ENCODE data around the gene SERPINA12. TPM values are rescaled to one million over a fixed set of nuclear protein-coding genes. Genes with fewer than 3 reads are reported as not detected.

Gene SERPINA12
- total RNA-seq, 1 experiment from 2014 or later = not detected

- no peak overlapping the region for H3K9ac ChIP-seq (ENCODE audit: extremely low read depth, insufficient read length, low read length)
- H2BK5ac ChIP-seq (ENCODE audit: insufficient read length, low read length) = no peak overlapping the region
- no peak overlapping the region for H2BK15ac ChIP-seq (ENCODE audit: low read depth, low read length)
- H3K36me3 Mint-ChIP-seq (ENCODE audit: insufficient read depth in 1 of 3, low read depth in 3 of 3) = no peaks in the 10 kb centered on the region
- H3K14ac ChIP-seq (ENCODE audit: insufficient read depth, low read length) = no peak overlapping the region; the same call in 1 of the 2 replicates
- DNase-seq = no peak
- H3K23ac ChIP-seq (ENCODE audit: insufficient read length, low read depth, low read length) = no peak overlapping the region
- H2AFZ ChIP-seq (ENCODE audit: low read length) = no peak overlapping the region
- no CpG with 5 or more reads among the region's 12 CpGs for WGBS (ENCODE audit: extremely low coverage, insufficient read length, low lambda C conversion rate)
- H3K27ac Mint-ChIP-seq = no peak overlapping the region
- no peak overlapping the region for H3K4me3 Mint-ChIP-seq
- peak overlapping the region; percentile 3 for H3K18ac ChIP-seq (ENCODE audit: insufficient read length, low read depth, low read length)
- no peak for TF ChIP-seq CTCF (conservative IDR thresholded peaks at IDR 0.05)
- H2AK5ac ChIP-seq (ENCODE audit: insufficient read length, low read length) = no peak overlapping the region
- H3K9me3 ChIP-seq (ENCODE audit: control insufficient read depth, low read depth, low read length) = no peaks in the 10 kb centered on the region
- H3K56ac ChIP-seq (ENCODE audit: insufficient read length, low read depth, low read length) = no peak overlapping the region
- H3K4me2 ChIP-seq (ENCODE audit: insufficient read depth, insufficient read length, low read length) = no peak overlapping the region
- no peaks in the 10 kb centered on the region for H3K79me2 ChIP-seq (ENCODE audit: insufficient read depth, low read length)
- H2BK120ac ChIP-seq (ENCODE audit: low read depth, low read length, poor library complexity, severe bottlenecking) = no peak overlapping the region
- H3T11ph ChIP-seq (ENCODE audit: low read length) = no peak overlapping the region
- peaks cover 3% of the 10 kb centered on the region; the same call in 1 of the 2 replicates for H3K27me3 Mint-ChIP-seq (ENCODE audit: low read depth)
- no peaks in the 10 kb centered on the region for H3K23me2 ChIP-seq (ENCODE audit: insufficient read length, low read depth, low read length, poor library complexity, severe bottlenecking)
- no peak overlapping the region for H3K4ac ChIP-seq (ENCODE audit: low read depth, low read length)
- no peak overlapping the region for H4K5ac ChIP-seq (ENCODE audit: insufficient read length, low read depth, low read length)
- no peak overlapping the region for H2BK12ac ChIP-seq (ENCODE audit: insufficient read length, low read depth, low read length)
- H3K4me1 Mint-ChIP-seq = peaks cover 22 to 37% of the 10 kb centered on the region in 2 experiments
- H3K9me3 Mint-ChIP-seq = no peaks in the 10 kb centered on the region; a peak in 1 of 5 replicates
- no peak overlapping the region for H4K91ac ChIP-seq (ENCODE audit: insufficient read length, low read depth, low read length)
- H3K79me1 ChIP-seq (ENCODE audit: insufficient read depth, low read depth, low read length, poor library complexity, severe bottlenecking) = no peaks in the 10 kb centered on the region
- H3K4me1 ChIP-seq (ENCODE audit: insufficient read depth, low read length) = peaks cover 1% of the 10 kb centered on the region; the same call in 1 of the 2 replicates
- H3K27ac ChIP-seq (ENCODE audit: insufficient read length, low read depth, low read length) = no peak overlapping the region
- H2BK20ac ChIP-seq (ENCODE audit: low read depth, low read length, poor library complexity, severe bottlenecking) = no peak overlapping the region
- no peak overlapping the region for H4K8ac ChIP-seq (replicated peaks; ENCODE audit: insufficient read length, low read depth, low read length)
- no peaks in the 10 kb centered on the region for H3K27me3 ChIP-seq (ENCODE audit: insufficient read depth, low read length)
- no peaks in the 10 kb centered on the region for H4K20me1 ChIP-seq (ENCODE audit: control insufficient read depth, insufficient read depth, insufficient read length)
These were observed 33.0 kb upstream of the SERPINA12 start for GRCh38 chr14:94542111-94542810.

All from H9 (cell line).